T-helper 1 cell (primary cell): ENCODE data around the gene ATIC.

ENCODE experiments used
- DNase-seq, 5 donors: peaks; one replicate each; pipeline ENCODE4 v3.0.0-alpha.2; 2012 to 2020

The ATIC gene

GRCh38 chr2:215361876-215362561 is 50.2 kb downstream of the ATIC start:
- DNase-seq = no peak

DNA sequence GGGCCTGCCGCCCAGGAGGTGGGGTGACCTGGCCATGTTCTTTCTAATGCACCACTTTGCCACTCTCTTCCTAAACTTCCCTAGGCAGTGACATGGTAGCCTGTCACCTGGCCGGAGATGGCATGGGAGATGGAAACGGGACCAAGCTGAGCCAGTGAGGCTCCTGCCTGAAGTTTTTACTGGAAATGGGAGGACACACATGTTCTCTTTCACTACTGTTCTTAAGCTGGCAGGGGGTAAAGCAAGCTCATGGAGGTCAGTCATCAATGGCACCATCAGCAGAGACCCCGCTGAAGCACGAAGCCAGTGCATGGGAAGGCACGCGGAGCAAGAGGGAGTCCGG is 50.7 kb downstream of the ATIC start:
- DNase-seq = no peak

GRCh38 chr2:215363039-215363438 is 51.2 kb downstream of the ATIC start:
- no peak for DNase-seq

- no peak for DNase-seq
Measured at GRCh38 chr2:215363461-215364156, 51.8 kb downstream of the ATIC start.

GRCh38 chr2:215364157-215365155 is 52.6 kb downstream of the ATIC start:
- no peak for DNase-seq

DNA sequence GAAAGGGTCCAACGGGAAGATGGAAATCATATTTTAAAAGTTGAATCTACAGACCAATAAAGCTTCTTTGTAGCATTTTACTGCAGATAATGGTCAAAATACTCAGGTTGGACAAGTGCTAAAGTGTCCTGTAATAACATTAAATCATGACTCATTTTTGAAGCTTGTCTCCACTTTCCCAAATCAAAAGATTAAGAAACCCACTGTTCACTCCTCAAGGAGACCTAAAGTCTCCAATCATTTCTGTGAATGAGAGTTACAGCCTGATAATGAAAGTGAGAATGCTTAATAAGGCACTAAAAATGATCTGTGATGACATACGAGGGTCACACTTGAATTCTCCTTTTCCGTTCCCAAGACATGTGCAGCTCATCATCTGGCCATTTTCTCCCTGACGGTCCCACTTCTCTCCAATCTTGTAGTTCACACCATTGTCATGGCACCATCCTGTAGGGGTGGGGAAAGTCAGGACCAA is 53.4 kb downstream of the ATIC start:
- DNase-seq = no peak

DNA sequence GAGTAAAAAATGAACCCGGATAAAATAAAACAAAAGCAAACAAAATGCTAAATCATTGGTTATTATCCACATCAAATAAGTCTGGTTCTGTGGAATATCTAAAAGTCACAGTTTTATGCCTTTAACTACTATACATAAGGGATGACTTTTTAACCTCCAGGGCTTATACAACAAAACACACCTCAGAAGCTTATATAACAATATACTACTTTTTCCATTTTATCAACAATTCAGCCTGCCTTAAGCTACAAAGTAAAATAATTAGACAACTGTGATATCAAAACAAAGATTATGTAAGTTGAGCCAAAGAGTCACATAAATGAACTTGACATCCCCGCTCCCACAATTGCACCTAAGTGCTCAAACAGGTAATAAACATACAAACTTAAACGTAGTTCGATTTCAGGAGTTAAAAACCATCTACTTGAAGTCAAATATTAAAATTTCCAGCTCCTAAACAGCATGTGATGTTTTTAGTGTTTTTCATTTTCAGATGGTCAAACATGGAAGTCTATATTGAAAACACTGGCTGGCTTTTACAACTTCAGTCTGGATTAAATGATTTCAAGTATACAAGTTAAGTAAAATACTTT is 54.7 kb downstream of the ATIC start:
- no peak for DNase-seq

GRCh38 chr2:215367662-215368492 is 56.0 kb downstream of the ATIC start:
- no peak for DNase-seq

- no peak for DNase-seq
Measured at GRCh38 chr2:215368493-215368809, 56.6 kb downstream of the ATIC start.

DNA sequence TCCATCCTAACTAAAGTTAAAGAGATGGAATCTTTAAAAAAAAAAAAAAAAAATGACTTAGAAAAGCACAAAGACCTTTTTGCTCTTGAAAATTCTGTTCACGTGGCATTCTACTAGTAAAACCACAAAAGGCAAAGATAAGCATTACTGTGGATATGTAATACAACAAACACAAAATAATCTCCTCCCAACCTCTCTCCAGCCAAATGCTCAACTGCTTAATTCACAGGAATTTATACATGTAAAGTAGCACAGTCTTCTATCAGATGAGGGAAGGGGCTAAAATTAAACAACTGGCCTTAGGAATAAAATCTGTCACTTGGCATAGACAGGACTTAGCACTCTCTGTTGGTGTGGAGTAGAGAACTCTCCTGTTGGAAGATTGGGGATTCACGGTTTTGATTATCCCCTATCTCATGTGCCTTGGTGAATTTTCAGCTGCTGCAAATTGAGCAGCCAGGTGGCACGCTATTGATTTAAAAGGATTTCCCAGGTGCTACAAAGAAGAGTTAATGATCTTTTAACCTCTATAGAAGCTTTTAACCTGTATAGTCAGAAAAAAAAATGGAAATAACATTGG is 57.4 kb downstream of the ATIC start:
- no peak for DNase-seq

DNA sequence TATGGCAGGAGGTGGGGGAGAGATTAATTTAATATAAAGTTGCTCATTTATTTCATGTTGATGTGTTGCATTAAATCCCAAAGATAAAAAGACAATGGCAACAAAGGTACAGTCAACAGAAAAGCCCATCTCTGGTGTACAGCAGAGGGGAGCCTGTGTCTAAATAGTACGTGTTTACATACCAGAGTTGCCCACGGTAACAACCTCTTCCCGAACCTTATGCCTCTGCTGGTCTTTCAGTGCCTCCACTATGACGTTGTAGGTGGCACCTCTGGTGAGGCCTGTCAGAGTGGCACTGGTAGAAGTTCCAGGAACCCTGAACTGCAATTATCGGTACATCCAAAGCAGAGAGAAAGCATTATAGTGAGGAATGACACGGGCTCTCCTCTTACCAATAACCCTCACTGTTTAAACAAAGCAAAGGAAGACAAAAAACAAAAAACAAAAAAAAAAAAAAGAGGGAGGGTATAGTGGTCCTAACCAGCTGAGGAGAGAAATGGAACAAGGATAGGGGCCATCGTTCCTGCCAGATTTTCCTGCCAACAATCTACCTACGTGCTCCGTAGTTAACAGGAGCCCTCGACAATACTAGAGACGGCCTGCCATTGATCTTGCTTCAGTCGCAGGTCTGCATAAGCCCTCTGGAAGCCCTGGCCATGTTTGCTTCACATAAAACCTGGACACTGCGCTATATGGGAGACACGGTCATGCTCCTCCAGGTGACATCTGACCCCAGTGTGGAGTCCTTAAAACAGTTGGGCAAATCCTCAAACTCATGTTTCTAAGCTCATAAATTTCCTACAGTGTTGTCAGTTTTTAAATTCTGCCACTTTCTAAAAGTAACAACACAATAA is 58.5 kb downstream of the ATIC start:
- DNase-seq = no peak

GRCh38 chr2:215371915-215372897 is 60.3 kb downstream of the ATIC start:
- DNase-seq = no peak

GRCh38 chr2:215372968-215373649 is 61.2 kb downstream of the ATIC start:
- no peak for DNase-seq

- no peak for DNase-seq
Measured at GRCh38 chr2:215374002-215374401, 62.1 kb downstream of the ATIC start.

- no peak for DNase-seq
Measured at GRCh38 chr2:215374642-215375466, 63.0 kb downstream of the ATIC start.

GRCh38 chr2:215375467-215375830 is 63.6 kb downstream of the ATIC start:
- no peak for DNase-seq

GRCh38 chr2:215376103-215376780 is 64.4 kb downstream of the ATIC start:
- no peak for DNase-seq
